K562 (cell line): Measurements from ENCODE around the gene TGFB1I1. TPM values are rescaled to one million over a fixed set of nuclear protein-coding genes. Genes with fewer than 3 reads are reported as not detected.
A peak's percentile ranks its signal among the peaks of the same experiment; 100 is the strongest.

Experiments used
- ARID1B ChIP-seq: fragments of 450-650 bp; IDR thresholded peaks from 2 replicates; pipeline ENCODE4 v1.6.1; 2016; ENCODE audit warnings: antibody characterized with exemption, mild to moderate bottlenecking, inconsistent platforms
- ARID2 ChIP-seq: fragments of 450-650 bp; IDR thresholded peaks from 2 replicates; pipeline ENCODE4 v1.6.1; 2017; ENCODE audit warnings: antibody characterized with exemption, mild to moderate bottlenecking
- ATF4 ChIP-seq: fragments of 450-650 bp; formaldehyde crosslinking; IDR thresholded peaks from 2 replicates; pipeline ENCODE4 v1.4.0; 2022; ENCODE audit warnings: mild to moderate bottlenecking, moderate library complexity
- CBFA2T3 ChIP-seq: fragments of 450-650 bp; IDR thresholded peaks from 2 replicates; pipeline ENCODE4 v1.6.1; 2017
- CREB3L1 ChIP-seq: fragments of 450-650 bp; IDR thresholded peaks from 2 replicates; pipeline ENCODE4 v1.6.1; 2014; ENCODE audit warnings: low read depth, mild to moderate bottlenecking, moderate library complexity, borderline replicate concordance
- GTF2B ChIP-seq: IDR thresholded peaks from 2 replicates; pipeline ENCODE4 v1.6.1; 2011; ENCODE audit not compliant: insufficient read length; ENCODE audit errors: extremely low read depth
- HIVEP1 ChIP-seq: fragments of 250-450 bp; sonication (Bioruptor Pico); IDR thresholded peaks from 2 replicates; pipeline ENCODE4 v1.4.0; 2020; ENCODE audit warnings: mild to moderate bottlenecking
- HNRNPLL ChIP-seq: fragments of 200-400 bp; formaldehyde crosslinking; IDR thresholded peaks from 2 replicates; pipeline ENCODE4 v1.6.1; 2017; ENCODE audit warnings: low read length, low read depth, mild to moderate bottlenecking; ENCODE audit not compliant: poor library complexity, severe bottlenecking
- MCM2 ChIP-seq: fragments of 450-650 bp; IDR thresholded peaks from 2 replicates; pipeline ENCODE4 v1.6.1; 2017; ENCODE audit warnings: low read depth, mild to moderate bottlenecking
- MYC ChIP-seq, 2 experiments: fragments of 250-450 bp in 1 of 2; sonication (Bioruptor Pico) in 1 of 2; IDR thresholded peaks; 2 replicates each; pipeline versions ENCODE4 v1.5.1 to v1.6.1; 2012 to 2021; ENCODE audit warnings: low read depth in 2 of 2, borderline replicate concordance in 1 of 2, improper control_type of control experiment in 1 of 2, low read length in 1 of 2, mild to moderate bottlenecking in 1 of 2, moderate library complexity in 1 of 2
- NCOA6 ChIP-seq: fragments of 450-650 bp; IDR thresholded peaks from 2 replicates; pipeline ENCODE4 v1.6.1; 2017; ENCODE audit warnings: mild to moderate bottlenecking
- NFYB ChIP-seq: IDR thresholded peaks from 2 replicates; pipeline ENCODE4 v1.6.1; 2011; ENCODE audit warnings: mild to moderate bottlenecking, moderate library complexity; ENCODE audit not compliant: insufficient read length; ENCODE audit errors: extremely low read depth
- NR1H2 ChIP-seq: sonication (generic); formaldehyde crosslinking; IDR thresholded peaks from 2 replicates; pipeline ENCODE4 v1.4.0; 2020; ENCODE audit warnings: mild to moderate bottlenecking, missing genetic modification reagents
- RB1 ChIP-seq: fragments of 450-650 bp; IDR thresholded peaks from 2 replicates; pipeline ENCODE4 v1.6.1; 2017; ENCODE audit warnings: low read depth, mild to moderate bottlenecking
- SFPQ ChIP-seq: fragments of 200-400 bp; formaldehyde crosslinking; IDR thresholded peaks from 2 replicates; pipeline ENCODE4 v1.6.1; 2017; ENCODE audit warnings: mild to moderate bottlenecking, low read depth, low read length, moderate library complexity
- SNAPC5 ChIP-seq: fragments of 250-450 bp; sonication (Bioruptor Pico); IDR thresholded peaks from 2 replicates; pipeline ENCODE4 v1.8.0; 2021; ENCODE audit warnings: moderate library complexity, mild to moderate bottlenecking, inconsistent platforms
- TAF9B ChIP-seq: fragments of 450-650 bp; IDR thresholded peaks from 2 replicates; pipeline ENCODE4 v1.6.1; 2018; ENCODE audit warnings: mild to moderate bottlenecking; ENCODE audit not compliant: partially characterized antibody
- TARDBP ChIP-seq: fragments of 450-650 bp; IDR thresholded peaks from 2 replicates; pipeline ENCODE4 v1.6.1; 2016
- YY1 ChIP-seq, 3 experiments: IDR thresholded peaks; 2 replicates each; pipeline ENCODE4 v1.6.1; 2011; ENCODE audit warnings: low read length in 2 of 3, mild to moderate bottlenecking in 2 of 3, moderate library complexity in 2 of 3, borderline replicate concordance in 1 of 3, control low read depth in 1 of 3, low read depth in 1 of 3; ENCODE audit not compliant: insufficient read depth in 3 of 3, insufficient replicate concordance in 2 of 3, control insufficient read depth in 1 of 3, insufficient read length in 1 of 3; ENCODE audit errors: extremely low read depth in 1 of 3
- ZBTB8A ChIP-seq: fragments of 450-650 bp; IDR thresholded peaks from 2 replicates; pipeline ENCODE4 v1.6.1; 2018; ENCODE audit warnings: mild to moderate bottlenecking, moderate library complexity; ENCODE audit not compliant: partially characterized antibody
- ZC3H8 ChIP-seq: fragments of 450-650 bp; IDR thresholded peaks from 2 replicates; pipeline ENCODE4 v1.6.1; 2017
- ZNF561 ChIP-seq: fragments of 450-650 bp; formaldehyde crosslinking; conservative IDR thresholded peaks from 2 replicates; pipeline ENCODE4 v1.4.0; 2020; ENCODE audit warnings: mild to moderate bottlenecking, moderate library complexity
- polyA plus RNA-seq, 8 experiments: library from polyadenylated mRNA; depleted of rRNA in 4 of 8; stranded (reverse) in 5 of 8; unstranded in 3 of 8; fragments of >200 nt; fragmentation: Nextera tagmentation in 2 of 8; fragmentation: Illumina TruSeq in 1 of 8; extraction: Ambion mirVana in 2 of 8; extraction: Trizol in 1 of 8; gene quantifications; 2 replicates each; pipeline versions ENCODE4 v1.2.1 to v1.2.3, GENCODE V29; 2011 to 2014; ENCODE audit warnings: inconsistent platforms in 1 of 8, missing spikeins in 1 of 8
- total RNA-seq, 7 experiments: library from RNA; depleted of rRNA in 6 of 7; stranded (reverse); fragments of >200 nt in 6 of 7; fragmentation: Illumina TruSeq in 2 of 7; extraction: Trizol in 2 of 7; gene quantifications; 2 replicates each; pipeline versions ENCODE4 v1.2.1 to v1.2.3, GENCODE V29; 2011 to 2021; ENCODE audit warnings: low replicate concordance in 1 of 7

TGFB1I1 gene
- total and polyA plus RNA-seq, 9 of the 15 experiments (the other 6 are each of a cell fraction or from before 2014, with no cell fraction given) = 0.04 to 0.91 (median 0.19) TPM

- no peak for TF ChIP-seq ZNF561 (CRISPR knock-in tag)
- peak; percentile 95 for TF ChIP-seq TAF9B
- TF ChIP-seq MCM2 = no peak
- TF ChIP-seq NCOA6 = peak; percentile 39; the same call in 1 of the 2 replicates
- peak; percentile 78 for TF ChIP-seq RB1
- 0 out of 2 replicates have a peak, but pooled peaks have one; percentile 11 for TF ChIP-seq CBFA2T3
- peak; percentile 58 for TF ChIP-seq HNRNPLL
- TF ChIP-seq ARID1B = 0 out of 2 replicates have a peak, but pooled peaks have one; percentile 18
- TF ChIP-seq CREB3L1 = peak; percentile 95
- TF ChIP-seq ARID2 = peak; percentile 54; the same call in 1 of the 2 replicates
- TF ChIP-seq ATF4 (CRISPR knock-in tag) = peak; percentile 73; the same call in 1 of the 2 replicates
- TF ChIP-seq NFYB = no peak
- no peak for TF ChIP-seq SNAPC5
- peak; percentile 96 for TF ChIP-seq MYC (IDR thresholded peaks at IDR 0.05; ENCODE audit: low read depth, low read length)
- peak; percentile 96 for TF ChIP-seq MYC (CRISPR knock-in tag; IDR thresholded peaks at IDR 0.05; ENCODE audit: borderline replicate concordance, low read depth)
- TF ChIP-seq HIVEP1 (CRISPR knock-in tag) = 0 out of 2 replicates have a peak, but pooled peaks have one; percentile 59
- 0 out of 2 replicates have a peak, but pooled peaks have one; percentile 2 for TF ChIP-seq NR1H2 (CRISPR knock-in tag)
- no peak for TF ChIP-seq ZBTB8A
- TF ChIP-seq ZC3H8 = no peak
- peak; percentile 52; the same call in 1 of the 2 replicates for TF ChIP-seq TARDBP
- TF ChIP-seq GTF2B = no peak
- TF ChIP-seq YY1 (IDR thresholded peaks at IDR 0.05; ENCODE audit: borderline replicate concordance in 1 of 3, control insufficient read depth in 1 of 3, extremely low read depth in 1 of 3, insufficient read depth in 3 of 3, insufficient read length in 1 of 3, insufficient replicate concordance in 2 of 3, low read depth in 1 of 3, low read length in 2 of 3) = peak; percentile 93 to 97 (median 96)
- TF ChIP-seq SFPQ = no peak
Measured at GRCh38 chr16:31458844-31459686, 12.9 kb upstream of the TGFB1I1 start, which contains the start of gene ARMC5 (continued).
